GM19035 (cell line): Measurements from ENCODE around the gene SLC7A6.

Experiments used
- ATAC-seq: cut with Tn5 transposase; IDR thresholded peaks from one replicate; pipeline ENCODE4 v1.9.1; 2021; ENCODE audit not compliant: unreplicated experiment

The SLC7A6 gene

GRCh38 chr16:68264128-68265077 lies at the start of gene SLC7A6:
TSS of gene SLC7A6 (plus strand) at chr16:68264526. CDS start at chr16:68274727, 10,201 bp downstream.
- ATAC-seq: peak; percentile 67

DNA sequence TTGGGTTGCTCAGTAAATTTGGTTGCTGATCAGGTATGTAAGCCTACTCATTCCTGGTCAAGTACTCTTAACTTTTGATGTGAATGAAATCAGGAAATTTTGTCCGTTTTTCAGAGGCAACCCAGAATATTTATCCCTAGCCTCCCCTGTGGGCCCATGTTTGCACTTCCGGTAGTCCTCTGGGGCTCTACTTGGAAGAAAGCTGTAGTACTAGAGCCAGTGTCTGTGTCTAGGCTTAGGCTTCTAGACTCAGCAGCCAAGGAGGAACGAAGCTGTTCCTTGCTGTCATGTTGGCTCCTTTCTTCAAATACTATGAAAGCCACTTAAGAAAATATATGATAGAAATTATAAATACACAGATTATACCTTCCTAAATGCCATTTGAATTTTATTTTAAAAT lies 49.6 kb upstream of the SLC7A6 start:
- no peak for ATAC-seq

DNA sequence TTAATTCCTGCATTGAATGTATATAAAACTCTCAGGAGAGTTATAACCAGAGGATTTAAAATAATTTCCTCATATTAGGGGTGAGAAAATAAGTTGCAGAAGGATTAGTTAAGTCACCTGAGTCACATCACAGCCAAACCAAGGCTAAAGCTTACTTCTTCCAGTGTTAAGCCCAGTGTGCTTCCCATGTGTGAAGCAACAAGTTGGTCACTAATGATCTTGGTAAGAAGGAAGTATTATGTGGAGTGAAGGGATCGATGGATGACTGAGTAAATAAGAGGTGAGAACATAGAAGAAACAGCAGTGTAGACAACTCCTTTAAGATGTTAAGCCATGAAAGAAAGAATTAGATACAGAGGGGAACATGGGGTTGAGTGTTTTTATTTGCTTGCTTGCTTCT lies 49.0 kb upstream of the SLC7A6 start:
- ATAC-seq: no peak

DNA sequence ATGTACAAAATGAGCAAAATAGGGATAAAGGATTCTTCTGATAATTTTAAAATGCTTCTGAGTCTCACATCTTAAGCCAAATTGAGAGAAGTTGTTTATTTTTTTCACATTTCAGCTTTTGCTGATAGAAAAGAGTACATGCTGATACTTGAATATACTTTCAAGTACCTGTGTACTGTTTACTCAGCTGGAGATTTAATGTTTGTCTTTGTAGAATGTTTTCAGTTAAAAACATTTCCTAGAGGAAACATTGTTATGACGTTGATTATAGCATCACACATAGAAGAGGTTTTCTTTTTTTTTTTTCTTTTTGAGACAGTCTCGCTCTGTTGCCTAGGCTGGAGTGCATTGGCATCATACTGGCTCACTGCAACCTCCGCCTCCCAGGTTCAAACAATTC lies 48.1 kb upstream of the SLC7A6 start:
- no peak for ATAC-seq

DNA sequence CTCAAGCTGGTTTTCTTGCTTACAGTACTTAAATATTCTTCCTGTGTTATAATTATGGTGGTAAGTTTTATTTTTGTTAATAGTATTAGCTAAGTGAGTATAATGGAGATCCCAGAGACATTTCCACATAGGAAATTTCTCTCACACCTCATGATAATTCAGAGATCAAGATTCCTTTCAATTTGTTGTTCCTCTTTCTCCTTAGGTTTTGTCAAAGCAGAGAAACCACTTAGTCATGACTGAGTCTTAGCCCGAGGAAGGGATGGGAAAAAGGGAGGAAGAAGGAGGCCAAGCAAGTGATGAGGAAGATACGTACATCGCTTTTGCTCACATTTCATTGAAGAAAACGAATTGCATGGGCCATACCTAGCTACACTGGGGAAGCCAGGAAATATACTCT lies 46.8 kb upstream of the SLC7A6 start:
- no peak for ATAC-seq

DNA sequence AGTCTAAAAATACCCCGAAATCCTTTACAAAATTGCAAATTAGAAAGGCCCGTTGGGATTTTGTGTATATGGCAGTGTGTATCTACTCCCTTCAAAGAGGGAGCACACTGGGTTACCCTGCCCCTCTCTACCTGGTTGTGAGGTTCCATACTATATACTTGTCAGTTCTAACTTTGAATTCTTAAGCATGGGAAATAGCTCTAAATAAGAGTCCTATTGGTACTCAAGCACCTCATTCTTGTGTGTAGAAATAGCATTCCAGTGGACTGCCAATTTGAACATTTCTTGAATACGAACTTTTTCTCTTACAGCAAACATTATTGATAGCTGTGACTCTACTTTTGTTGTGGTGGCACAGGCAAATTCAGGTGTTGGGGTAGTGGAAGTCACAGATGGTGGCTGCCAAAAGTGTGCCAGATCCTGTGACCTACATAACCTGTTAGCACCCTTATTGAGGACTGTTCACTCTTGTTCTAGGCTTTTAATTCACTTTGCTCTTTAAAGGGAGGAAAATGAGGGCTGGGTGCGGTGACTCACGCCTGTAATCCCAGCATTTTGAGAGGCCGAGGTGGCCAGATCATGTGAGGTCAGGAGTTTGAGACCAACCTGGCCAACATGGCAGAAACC lies 44.5 kb upstream of the SLC7A6 start:
- ATAC-seq: no peak

GRCh38 chr16:68223072-68223471 lies 41.3 kb upstream of the SLC7A6 start:
- ATAC-seq: no peak

DNA sequence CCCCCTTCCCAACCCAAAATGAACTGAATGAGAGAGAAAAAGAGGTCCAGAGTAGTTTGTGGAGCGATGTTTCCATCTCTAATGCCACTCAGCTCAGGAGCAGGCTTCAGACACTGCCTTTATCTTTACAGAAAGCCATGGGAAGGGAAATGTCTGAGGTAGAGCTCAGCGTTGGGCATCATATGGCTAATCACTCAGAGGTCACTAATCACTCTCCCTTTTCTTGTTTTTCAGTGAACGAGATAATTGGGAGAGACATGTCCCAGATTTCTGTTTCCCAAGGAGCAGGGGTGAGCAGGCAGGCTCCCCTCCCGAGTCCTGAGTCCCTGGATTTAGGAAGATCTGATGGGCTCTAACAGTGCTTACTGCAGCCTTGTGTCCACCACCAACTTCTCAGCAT lies 38.2 kb upstream of the SLC7A6 start:
- no peak for ATAC-seq

- no peak for ATAC-seq
Measured at GRCh38 chr16:68227183-68227793, 37.0 kb upstream of the SLC7A6 start.

DNA sequence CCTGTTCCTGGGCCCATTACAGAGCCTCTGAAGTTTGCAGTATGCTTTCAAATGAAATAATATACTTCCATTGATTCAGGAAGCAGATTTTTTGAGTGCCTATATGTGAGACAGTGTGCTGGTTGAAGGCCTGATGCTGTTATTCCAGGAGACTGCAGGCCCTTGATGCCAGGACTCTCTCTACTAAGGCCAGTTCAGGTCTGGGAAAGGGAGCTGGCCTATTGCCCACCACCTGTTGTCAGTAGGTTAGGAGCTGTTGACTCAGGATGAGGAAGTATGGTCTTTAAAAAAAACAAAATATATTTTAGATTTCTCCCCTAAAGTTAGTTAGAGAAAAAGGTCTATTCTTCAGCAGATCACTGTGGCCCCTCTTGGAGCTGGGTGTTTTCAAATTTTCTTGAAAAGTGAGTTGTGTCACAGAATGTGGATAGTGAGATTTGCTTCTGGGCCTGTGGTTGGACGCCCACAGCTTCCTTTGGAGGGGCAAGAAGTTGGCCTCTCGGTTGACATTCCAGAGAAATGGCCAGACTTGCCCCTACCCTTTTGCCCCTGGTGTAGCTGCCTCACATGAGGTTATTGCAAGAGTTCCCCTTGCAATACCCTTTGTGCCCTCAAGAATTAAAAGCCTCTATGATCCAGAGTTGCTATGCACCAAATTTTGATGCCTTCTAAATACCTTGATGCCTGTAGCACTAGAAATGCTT lies 36.3 kb upstream of the SLC7A6 start:
- ATAC-seq: no peak

GRCh38 chr16:68228652-68229051 lies 35.7 kb upstream of the SLC7A6 start:
- ATAC-seq: no peak

GRCh38 chr16:68229431-68230175 lies 34.7 kb upstream of the SLC7A6 start:
- ATAC-seq: no peak

GRCh38 chr16:68230176-68230571 lies 34.2 kb upstream of the SLC7A6 start:
- no peak for ATAC-seq

DNA sequence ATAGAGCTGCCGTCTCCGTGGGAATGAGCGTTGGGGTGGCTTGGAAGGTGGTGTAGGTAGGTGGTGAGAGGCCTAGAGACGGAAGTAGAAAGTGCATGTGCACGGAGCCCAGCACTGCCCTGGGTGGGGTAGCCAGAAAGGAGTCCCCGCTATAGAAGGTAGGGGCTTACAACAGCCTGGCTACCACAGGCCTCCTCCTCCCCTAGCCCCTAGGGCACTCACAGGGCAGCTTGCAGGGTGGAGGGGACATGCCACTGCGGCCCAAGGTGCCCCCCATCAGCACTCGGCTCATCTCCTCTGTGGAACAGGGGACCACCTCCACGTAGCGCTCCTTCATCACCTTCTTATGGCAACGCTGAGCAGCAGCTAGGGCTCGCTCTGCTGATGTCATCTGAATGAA lies 33.4 kb upstream of the SLC7A6 start:
- no peak for ATAC-seq

- no peak for ATAC-seq
Measured at GRCh38 chr16:68231384-68232136, 32.8 kb upstream of the SLC7A6 start.

GRCh38 chr16:68232335-68232734 lies 32.0 kb upstream of the SLC7A6 start:
- ATAC-seq: no peak

GRCh38 chr16:68233085-68233834 lies 31.1 kb upstream of the SLC7A6 start:
- ATAC-seq: no peak

DNA sequence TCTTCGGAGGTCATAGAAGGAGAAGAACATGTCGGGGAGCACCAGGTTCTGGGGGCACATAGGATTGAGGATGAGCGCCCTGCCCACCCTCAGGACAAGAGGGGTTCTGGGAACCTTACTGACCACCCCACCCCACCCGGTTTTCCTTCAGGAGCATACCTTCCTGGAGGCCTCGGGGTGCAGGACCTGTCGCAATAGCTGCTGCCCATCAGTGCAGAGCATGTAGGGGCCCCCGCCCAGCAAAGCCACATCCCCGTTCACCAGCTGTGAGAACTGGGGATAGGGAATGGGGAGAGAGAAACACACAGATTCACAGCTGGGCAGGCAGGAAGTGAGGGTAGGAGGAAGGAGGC lies 30.5 kb upstream of the SLC7A6 start:
- ATAC-seq: no peak
